Measurements from ENCODE around the gene ZNF507. TPM values are rescaled to one million over a fixed set of nuclear protein-coding genes. Genes with fewer than 3 reads are reported as not detected.

The ZNF507 gene
- total and polyA plus RNA-seq, 9 of the 15 experiments (the other 6 are each of a cell fraction or from before 2014, with no cell fraction given), result 2.9 to 25.0 (median 10.4) TPM

DNA sequence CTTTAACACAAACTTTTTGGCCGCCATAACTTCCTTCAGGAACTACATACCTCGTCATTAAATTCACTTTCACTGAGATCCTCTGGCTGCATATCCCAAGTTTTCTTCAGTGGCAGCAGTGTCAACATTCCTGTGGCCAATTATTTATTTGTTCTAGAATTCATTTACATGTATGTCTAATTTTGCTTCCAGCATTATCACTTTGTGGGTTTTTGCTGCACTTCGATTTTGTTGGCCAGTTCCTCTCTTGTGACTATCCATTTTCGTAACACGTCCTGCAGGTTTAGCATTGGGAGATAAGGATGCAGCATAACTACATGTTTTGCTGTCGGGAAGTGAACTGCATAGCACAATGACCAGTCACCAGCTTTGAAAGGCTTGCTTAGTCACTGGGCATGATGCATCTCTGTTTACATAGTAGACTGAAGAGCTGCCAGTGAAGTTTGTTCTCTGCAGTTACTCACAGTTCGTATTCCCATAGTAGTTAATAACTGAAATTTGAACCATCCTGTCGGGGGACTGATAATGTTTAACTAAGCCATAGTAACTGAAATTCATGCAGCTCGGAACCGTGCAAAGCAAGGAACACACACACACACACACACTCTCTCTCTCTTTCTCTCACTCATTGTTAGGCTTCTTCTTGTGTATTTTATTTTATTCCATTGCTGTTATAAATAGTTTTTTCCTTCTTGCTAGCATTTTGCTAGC lies 28.3 kb downstream of the ZNF507 start:
- ATAC-seq, result peak; percentile 98
- Histone ChIP-seq H3K4me2 (ENCODE audit: insufficient read depth, low read length) (peak overlapping the region; percentile 67), H3K4me3 (no peak overlapping the region), H3K27ac (ENCODE audit: extremely low read depth, low read depth, low read length) (peak overlapping the region; percentile 93), H3K9me3 (replicated peaks; ENCODE audit: control insufficient read depth, insufficient read depth, low read depth, low read length) (peaks cover 9% of the 10 kb centered on the region), H4K20me1 (replicated peaks; ENCODE audit: control insufficient read depth, insufficient read depth, low read length) (no peaks in the 10 kb centered on the region), H3K9ac (ENCODE audit: insufficient read depth in 1 of 2, low read depth in 2 of 2, low read length in 2 of 2) (peak overlapping the region in 1 of 2 experiments; percentile 62; a peak in 2 of 4 replicates), H2AFZ (ENCODE audit: low read depth, low read length) (peak overlapping the region; percentile 56; the same call in 1 of the 2 replicates), H3K4me1 (replicated peaks in 1 of 2; ENCODE audit: control insufficient read depth in 2 of 2, insufficient read depth in 2 of 2, low read length in 2 of 2) (peaks cover 4 to 33% of the 10 kb centered on the region in 2 experiments; a peak in 4 of 5 replicates), H3K9me1 (ENCODE audit: control insufficient read depth, insufficient read depth, low read length) (no peaks in the 10 kb centered on the region), H3K79me2 (ENCODE audit: control insufficient read depth, insufficient read depth, low read length) (peaks cover 44% of the 10 kb centered on the region), H3K27me3 (ENCODE audit: control insufficient read depth in 2 of 2, insufficient read depth in 2 of 2, low read length in 2 of 2) (no peaks in the 10 kb centered on the region), H3K36me3 (ENCODE audit: control insufficient read depth, insufficient read depth, low read length) (peaks cover 70% of the 10 kb centered on the region)
- ChIA-PET CTCF (ENCODE audit: low intra/inter-chr PET ratio) (interaction anchor here (0.7 kb wide), 1 partner anchor 85 kb away, joined by 4 read pairs; no protein-coding TSS in a partner anchor), POLR2A (interaction anchor here (0.5 to 1.6 kb wide), 6 partner anchors 12 to 137 kb away, joined by 3 to 5 read pairs (median 4); no protein-coding TSS in a partner anchor)
- intact Hi-C loops (cut with micrococcal nuclease), result no loop called here
- FAIRE-seq, result peak; percentile 99
- BruUV-seq (replicated peaks), result no TSS peak
- peak; percentile 51 to 91 (median 65) for DNase-seq (ENCODE audit: extremely low read depth in 1 of 4, low spot score in 3 of 4)
- in situ Hi-C loops (cut with MboI), result no loop called here
- 8% methylated on average over 10 of the region's 10 CpGs for WGBS (ENCODE audit: insufficient coverage, low coverage, missing lambda C conversion rate)
- TF ChIP-seq SMAD2 (IDR thresholded peaks at IDR 0.05; ENCODE audit: low read depth, low read length) (no peak), ETV5 (CRISPR knock-in tag; IDR thresholded peaks at IDR 0.05; ENCODE audit: low read depth) (0 out of 2 replicates have a peak, but pooled peaks have one; percentile 27), SIN3B (IDR thresholded peaks at IDR 0.05; ENCODE audit: low read depth) (0 out of 2 replicates have a peak, but pooled peaks have one; percentile 18), NFRKB (IDR thresholded peaks at IDR 0.05; ENCODE audit: low read depth) (peak; percentile 44; the same call in 1 of the 2 replicates), PML (IDR thresholded peaks at IDR 0.05; ENCODE audit: low read length) (peak; percentile 37), CC2D1A (IDR thresholded peaks at IDR 0.05) (peak; percentile 92), NCOR1 (IDR thresholded peaks at IDR 0.05) (peak; percentile 73), SIN3A (IDR thresholded peaks at IDR 0.05; ENCODE audit: borderline replicate concordance in 2 of 2, control insufficient read depth in 1 of 2, low read depth in 2 of 2, low read length in 2 of 2) (no peak), NEUROD1 (IDR thresholded peaks at IDR 0.05; ENCODE audit: borderline replicate concordance, low read depth, low read length, partially characterized antibody) (peak; percentile 84), L3MBTL2 (IDR thresholded peaks at IDR 0.05) (peak; percentile 65; the same call in 1 of the 2 replicates), GTF2F1 (IDR thresholded peaks at IDR 0.05; ENCODE audit: low read depth, low read length) (no peak), BRD9 (IDR thresholded peaks at IDR 0.05; ENCODE audit: low read depth, partially characterized antibody) (peak; percentile 95), NCOA2 (IDR thresholded peaks at IDR 0.05; ENCODE audit: partially characterized antibody in 2 of 2) (peak in 1 of 2 experiments; percentile 12)
- TF ChIP-seq, protein P1, sequence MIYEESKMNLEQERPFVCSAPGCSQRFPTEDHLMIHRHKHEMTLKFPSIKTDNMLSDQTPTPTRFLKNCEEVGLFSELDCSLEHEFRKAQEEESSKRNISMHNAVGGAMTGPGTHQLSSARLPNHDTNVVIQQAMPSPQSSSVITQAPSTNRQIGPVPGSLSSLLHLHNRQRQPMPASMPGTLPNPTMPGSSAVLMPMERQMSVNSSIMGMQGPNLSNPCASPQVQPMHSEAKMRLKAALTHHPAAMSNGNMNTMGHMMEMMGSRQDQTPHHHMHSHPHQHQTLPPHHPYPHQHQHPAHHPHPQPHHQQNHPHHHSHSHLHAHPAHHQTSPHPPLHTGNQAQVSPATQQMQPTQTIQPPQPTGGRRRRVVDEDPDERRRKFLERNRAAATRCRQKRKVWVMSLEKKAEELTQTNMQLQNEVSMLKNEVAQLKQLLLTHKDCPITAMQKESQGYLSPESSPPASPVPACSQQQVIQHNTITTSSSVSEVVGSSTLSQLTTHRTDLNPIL (CRISPR knock-in tag; IDR thresholded peaks at IDR 0.05), result no peak
- TF ChIP-seq, protein P2, sequence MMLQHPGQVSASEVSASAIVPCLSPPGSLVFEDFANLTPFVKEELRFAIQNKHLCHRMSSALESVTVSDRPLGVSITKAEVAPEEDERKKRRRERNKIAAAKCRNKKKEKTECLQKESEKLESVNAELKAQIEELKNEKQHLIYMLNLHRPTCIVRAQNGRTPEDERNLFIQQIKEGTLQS (IDR thresholded peaks at IDR 0.05), result peak; percentile 98
- TF ChIP-seq, protein P2 (CRISPR knock-in tag; conservative IDR thresholded peaks at IDR 0.05), result peak; percentile 94
- TF ChIP-seq, protein P3, sequence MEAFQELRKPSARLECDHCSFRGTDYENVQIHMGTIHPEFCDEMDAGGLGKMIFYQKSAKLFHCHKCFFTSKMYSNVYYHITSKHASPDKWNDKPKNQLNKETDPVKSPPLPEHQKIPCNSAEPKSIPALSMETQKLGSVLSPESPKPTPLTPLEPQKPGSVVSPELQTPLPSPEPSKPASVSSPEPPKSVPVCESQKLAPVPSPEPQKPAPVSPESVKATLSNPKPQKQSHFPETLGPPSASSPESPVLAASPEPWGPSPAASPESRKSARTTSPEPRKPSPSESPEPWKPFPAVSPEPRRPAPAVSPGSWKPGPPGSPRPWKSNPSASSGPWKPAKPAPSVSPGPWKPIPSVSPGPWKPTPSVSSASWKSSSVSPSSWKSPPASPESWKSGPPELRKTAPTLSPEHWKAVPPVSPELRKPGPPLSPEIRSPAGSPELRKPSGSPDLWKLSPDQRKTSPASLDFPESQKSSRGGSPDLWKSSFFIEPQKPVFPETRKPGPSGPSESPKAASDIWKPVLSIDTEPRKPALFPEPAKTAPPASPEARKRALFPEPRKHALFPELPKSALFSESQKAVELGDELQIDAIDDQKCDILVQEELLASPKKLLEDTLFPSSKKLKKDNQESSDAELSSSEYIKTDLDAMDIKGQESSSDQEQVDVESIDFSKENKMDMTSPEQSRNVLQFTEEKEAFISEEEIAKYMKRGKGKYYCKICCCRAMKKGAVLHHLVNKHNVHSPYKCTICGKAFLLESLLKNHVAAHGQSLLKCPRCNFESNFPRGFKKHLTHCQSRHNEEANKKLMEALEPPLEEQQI (IDR thresholded peaks at IDR 0.05), result peak; percentile 91
